GM19043 (cell line): ENCODE data around the gene ANKMY1.
"Not testable (repeated sequence)": the region's sequence is repeated elsewhere in the genome, so short reads cannot be mapped to it uniquely, and the experiment has no call there.

Experiments used
- ATAC-seq: cut with Tn5 transposase; IDR thresholded peaks from one replicate; pipeline ENCODE4 v1.9.1; 2021; ENCODE audit warnings: low read depth; ENCODE audit not compliant: unreplicated experiment

Gene ANKMY1

DNA sequence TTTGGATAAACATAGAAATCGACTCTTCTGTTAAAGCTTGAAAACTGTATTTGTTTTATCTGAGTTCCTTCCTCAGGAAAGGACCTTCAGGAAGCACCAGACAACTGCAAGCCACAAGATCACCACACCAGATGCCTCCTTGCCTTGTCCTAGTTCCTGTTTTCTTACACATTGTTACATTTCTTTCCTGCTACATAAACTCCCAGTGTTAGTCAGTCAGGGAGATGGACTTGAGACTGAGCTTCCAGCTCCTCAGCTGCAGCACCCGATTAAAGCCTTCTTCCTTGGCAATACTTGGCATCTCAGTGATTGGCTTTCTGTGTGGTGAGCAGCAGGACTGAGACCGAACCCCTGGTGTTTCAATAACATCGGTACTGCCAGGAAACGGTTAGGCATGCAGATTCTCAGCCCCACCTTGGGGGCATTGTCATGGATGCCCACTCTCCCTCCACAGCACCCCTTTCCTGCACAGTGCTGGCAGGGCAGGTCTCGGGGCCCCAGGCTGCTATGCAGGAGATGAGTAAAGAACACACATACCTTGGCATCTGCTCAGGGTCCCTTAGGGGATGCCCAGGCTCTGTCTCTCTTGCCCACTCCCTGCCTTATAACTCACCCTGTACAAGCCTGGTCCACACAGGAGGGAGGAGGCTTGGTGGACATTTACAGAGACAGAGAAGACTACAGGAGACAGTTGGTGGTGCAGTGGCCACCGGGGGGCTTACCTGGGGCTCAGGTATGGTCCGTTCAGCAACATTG lies 32.6 kb downstream of the ANKMY1 start:
- no peak for ATAC-seq

DNA sequence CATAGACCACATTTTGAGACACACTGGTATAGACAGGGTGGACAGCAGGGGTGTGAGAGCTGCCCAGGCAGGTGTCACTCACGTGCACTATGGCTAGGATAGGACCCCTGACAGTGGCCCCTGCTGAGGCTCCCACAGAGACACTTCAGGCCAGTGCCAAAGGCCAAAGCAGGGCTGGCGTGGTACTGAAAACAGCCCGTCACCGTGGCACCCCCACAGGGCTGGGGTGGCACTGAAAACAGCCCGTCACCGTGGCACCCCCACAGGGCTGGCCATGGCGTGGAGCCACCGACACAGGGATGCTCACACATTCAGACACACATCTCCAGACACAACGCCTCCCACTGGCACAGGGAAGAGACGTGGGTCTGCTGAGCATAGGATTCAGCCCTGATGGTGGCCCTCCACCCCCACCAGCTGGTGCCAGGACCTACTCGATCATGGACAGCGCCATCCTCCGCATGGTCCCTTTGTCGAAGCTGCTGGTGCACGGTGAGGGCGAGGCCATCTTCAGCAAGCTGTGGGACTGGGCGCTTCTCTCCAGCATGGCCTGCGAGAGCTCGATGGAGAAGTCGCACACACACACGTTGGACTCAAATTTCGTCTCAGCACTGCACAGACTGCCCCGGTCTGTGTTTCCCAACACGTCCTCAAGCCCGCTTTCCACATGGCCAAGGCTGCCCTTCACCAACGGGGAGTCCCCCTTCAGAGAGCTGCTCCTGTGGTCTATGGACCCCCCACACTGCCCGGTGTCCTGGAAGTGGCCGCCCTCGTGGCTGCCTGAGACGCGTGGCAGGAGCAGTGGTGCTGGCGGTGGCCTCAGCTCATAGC lies 34.1 kb downstream of the ANKMY1 start:
- ATAC-seq = no peak

DNA sequence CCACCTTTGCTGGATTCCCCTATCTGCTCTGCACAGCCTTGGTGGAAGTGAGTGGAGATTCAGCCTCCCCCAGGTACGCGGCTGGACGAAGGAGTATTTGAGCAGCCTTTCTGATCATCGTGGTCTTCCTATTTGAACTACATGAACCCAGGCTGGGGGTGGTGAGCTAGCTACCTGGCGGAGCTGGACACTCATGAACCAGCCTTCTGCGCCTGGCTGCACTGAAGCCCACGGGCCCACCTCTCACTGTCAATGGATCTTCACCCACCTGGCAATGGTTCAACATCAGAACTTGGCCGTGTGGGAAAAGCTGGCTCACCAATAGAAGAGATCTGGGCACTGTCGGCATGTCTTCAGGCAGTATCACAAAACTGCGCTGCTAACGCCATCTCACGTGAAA lies 35.4 kb downstream of the ANKMY1 start:
- ATAC-seq = no peak

DNA sequence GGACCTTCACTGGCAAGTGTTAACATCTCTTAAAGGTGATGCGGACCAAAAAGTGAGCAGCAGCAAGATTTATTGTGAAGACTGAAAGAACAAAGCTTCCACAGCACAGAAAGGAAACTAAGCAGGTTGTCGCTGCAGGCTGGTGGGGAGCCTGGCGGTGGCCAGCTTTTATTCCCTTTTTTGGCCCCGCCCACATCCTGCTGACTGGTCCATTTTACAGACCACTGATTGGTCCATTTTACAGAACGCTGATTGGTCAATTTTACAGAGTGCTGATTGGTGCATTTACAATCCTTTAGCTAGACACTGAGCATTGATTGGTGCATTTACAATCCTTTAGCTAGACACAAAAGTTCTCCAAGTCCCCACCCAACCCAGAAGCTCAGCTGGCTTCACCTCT lies 35.9 kb downstream of the ANKMY1 start:
- not testable (repeated sequence) for ATAC-seq

DNA sequence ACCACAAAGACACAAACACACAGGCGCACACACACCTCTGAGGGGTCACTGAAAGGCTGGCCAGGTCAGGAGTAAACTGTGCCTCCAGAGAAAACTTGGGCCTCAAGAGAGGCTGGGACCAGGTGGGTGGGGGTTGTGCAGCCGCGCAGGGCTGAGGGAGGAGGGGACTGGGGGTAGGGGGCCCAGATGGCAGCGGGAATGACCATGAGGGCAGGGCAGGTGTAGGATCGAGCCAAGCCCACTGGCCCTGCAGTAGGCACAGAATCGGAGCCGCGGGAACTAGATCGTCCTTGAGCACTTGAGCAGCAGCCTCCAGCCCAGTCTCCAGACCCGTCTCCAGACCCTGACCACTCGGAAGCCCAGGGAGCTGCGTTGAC lies 36.8 kb downstream of the ANKMY1 start:
- no peak for ATAC-seq

DNA sequence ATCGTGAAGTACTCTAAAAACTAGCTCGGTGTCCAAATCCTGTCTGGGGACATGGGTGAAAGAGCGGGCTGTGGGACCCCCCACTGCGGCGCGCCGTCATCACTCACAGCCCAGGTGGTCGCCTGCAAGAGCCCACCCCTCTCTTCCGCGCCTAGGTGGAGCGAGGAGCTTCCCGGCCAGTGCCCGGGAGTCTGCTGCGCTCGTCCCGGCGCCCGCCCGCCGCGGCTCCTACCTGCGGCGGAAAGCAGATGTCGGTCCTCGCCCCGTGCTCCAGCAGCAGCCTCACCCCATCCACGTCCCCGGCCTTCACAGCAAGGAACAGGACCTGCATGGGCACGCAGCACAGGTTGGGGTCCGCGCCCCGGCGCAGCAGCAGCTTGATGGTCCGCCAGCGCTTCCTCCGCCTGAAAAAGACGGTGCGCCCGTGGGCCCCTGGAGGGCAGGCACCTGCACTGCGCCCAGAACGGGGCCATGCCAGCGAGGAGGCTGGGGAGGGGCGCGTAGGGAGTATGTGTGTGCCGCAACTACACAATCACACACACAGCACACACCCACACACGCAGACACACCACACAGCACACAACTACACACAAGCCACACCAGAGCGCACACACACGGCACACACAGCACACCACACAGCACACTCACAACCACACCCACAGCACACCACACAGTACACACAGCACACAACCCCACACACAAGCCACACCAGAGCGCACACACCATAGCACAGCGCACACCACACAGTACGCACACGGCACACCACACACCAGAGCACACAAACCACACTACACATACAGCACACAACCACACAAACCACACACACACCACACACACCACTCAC lies 37.4 kb downstream of the ANKMY1 start:
- ATAC-seq = no peak

DNA sequence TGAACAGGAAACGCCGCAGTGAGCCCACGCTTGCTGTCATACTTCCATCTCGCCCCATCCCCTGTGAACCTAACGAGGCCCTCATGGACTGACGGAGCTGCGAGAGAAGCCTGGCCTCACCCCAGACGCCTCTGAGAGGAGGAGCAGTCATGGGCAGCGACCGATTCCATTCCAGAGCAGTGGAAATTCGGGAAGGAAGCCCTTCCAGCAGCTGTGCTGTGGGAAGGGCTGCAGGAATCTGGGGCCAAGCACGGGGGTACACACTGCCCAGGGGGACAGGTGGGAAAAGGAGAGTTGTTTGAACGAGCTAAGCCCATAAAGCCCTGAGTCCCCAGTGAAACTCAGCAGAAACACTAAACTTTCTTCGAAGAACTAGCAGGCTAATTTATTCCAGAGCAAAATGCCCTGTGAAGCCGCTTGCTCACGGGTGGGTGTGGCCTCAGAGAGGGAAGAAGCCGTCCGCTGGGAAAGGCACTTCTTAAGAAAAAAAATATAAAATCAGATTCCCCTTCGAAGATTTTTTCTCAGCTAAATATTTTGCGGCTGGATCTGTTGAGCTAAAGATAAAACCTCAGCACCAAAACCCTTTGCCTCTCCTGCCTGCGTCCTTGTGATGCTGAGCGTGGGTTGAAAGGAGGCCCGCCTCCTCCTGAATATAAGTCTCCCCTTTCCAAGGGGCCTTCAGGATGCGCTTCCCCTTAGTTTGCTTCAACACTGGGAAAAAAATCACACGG lies 38.2 kb downstream of the ANKMY1 start:
- no peak for ATAC-seq

DNA sequence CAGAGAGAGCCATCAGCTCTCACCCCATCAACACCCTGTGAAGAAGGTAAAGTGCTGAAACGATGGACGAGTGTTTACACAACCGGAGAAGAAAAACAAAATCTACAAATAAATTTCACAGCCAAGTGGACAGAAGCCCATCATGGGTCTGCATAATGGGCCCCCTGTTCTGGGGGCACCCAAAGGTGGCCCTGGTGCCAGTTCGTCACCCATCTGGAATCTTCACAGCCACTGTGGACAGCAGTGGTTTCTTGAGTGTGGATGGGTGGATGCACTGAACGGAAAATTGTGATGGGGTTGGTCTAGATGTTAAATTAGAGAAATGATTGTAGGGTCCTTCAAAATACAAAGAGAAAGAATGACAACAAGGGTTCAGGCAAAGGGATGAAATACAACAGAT lies 38.8 kb downstream of the ANKMY1 start:
- no peak for ATAC-seq

DNA sequence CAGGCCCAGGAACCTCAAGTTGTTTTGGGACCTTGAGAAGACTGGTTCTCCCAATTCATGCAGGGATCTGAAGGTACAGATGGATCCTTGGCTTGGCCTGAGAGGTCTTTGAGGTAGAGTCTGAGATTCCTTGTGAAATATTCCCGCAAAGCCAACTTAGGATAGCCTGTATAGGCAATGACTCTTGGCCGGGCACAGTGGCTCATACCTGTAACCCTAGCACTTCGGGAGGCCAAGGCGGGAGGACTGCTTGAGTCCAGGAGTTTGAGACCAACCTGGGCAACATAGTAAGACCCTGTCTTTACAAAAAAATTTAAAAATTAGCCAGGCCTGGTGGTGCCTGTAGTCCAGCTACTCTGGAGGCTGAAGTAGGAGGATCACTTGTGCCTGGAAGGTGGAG lies 40.4 kb downstream of the ANKMY1 start:
- no peak for ATAC-seq

DNA sequence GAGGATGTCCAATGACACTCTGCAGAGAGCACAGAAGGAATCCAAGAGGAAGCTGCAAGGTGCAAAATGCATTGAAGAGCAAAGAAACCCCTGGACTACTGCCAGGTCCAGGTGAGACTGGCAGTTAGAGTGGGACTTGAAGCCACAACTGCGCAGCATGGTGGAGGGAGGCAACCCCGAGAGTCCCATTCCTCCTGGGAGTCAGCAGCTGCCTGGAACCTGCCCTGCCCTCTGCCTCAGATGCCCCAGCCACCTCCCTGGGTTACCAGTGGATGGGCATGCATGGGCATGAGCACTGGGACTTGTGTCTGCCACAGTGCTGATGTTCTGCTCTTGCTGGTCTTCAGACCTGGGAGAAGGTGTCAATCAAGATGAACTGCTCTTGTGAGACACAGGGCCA lies 43.2 kb downstream of the ANKMY1 start:
- no peak for ATAC-seq

DNA sequence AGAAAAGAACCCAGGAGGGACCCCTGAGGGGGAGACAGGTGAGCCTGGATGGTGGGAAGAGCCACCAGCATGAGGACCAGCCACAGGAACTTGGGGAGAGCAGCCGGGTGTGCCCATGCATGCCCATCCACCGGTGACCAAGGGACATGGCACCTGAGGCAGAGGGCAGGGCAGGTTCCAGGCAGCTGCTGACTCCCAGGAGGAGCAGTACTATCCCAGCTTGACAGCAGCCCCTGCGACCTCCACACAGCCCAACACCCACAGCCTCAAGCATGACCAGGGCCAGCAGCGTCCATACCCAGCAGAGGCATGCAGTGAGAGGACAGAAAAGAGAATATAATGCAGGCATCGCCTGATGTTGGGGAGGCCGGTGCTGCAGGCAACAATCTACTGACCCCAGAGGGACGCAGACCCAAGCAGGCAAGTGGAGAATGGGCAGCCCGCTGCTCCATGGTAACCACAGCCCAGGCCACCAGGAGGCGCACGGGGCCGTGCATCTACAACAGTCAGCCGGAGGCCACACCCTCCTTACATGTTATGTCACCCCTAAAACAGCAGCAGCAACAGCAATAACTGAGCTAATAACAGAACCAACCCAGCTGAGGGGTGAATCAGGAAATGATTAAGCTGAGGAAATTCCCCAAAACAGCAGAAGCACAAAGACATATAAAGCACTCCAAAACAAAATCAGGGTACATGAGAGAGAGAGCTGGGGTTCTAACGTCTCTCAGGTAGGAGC lies 44.1 kb downstream of the ANKMY1 start:
- peak; percentile 96 for ATAC-seq

DNA sequence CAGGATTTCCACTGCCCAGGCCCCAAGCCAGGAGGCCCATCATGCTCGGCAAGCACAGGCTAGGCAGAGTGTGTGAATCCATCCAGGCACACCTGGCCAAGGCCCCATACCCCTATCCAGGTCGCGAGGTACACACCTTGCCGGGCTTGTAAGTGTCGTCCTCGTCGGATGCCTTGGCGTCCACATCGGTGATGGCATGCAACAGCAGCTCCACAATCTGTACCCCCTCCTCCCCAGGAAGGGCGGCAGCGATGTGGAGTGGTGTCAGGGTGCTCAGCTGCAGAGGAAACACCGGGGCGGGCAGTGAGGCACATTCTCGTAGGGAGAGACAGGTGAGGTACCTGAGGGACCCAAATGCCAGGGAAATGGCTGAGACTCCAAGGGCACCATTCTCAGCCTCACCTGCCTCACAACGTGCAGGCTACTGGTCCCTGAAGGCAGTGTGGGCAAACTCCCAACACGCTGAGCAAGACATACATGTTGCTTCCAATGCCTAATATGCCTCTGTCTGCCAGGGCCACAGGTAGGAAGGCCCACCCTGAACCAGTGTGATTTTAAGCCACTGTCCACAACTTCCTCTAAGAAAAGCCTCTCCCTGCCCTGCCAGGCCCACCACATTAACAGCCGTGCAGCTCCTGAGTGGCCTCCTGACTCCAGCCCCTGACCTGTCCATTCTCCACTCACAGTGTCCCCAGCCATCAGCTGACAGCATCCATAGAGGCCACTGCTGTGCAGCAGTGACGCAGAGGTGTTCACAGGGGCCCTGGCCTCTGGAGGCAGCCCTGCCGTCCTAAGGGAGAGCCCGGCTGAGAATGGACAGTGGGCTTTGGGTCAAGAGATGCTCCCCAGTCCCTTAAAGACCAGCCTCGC lies 44.9 kb downstream of the ANKMY1 start:
- ATAC-seq = no peak

DNA sequence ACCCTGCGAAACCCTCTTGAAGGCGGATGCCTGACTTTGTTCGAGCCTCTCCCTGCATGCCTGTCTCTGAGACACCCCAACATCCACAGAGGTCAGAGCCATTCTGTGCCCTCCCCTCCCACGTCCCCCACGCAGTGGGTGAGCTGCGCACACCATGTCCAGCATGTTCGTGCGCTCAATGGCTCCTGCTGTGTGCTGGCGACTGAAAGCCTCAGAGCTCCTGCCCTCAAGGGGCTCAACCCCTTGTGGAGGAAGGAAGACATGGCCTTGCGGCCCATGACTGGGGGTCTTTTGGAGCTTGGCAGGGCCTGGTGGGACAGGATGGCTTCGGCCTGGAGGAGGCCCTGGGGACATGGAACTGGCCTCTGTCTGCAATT lies 45.7 kb downstream of the ANKMY1 start:
- no peak for ATAC-seq

DNA sequence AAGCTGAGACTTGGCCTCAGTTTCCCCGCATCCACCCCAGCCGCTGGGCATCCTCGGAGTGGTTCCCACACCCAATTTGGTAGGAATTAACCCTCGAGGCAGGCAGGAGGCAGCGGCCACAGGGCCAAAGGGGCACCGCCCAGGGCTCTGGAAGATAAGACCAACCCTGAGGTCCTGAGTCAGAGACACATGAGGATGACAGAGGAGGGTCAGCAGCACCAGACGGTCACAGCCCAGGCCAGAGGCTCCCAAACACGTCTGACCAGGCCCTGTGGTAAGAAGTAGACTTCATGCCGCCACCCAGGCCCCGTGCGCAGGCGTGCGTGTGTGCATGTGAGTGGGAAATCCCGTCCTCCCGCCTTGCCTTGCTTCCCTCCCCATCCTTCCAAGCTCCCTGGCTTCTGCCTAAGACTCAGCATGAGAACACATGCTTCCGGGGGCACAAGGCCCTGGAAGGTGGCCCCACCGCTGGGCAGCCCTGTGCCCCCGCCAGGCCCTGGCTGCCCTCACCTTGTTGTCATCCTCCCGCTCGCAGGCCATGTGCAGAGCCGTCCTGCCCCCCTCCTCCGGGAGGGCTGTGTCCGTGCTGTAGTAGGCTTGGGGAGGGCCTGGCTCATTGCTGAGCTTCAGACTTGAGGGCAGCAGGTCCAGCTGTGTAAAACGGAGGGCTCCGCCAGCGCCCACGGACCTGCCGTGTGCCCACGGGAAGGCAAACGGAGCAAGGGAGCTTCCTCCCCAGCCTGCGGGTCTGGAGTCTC lies 46.3 kb downstream of the ANKMY1 start:
- no peak for ATAC-seq

DNA sequence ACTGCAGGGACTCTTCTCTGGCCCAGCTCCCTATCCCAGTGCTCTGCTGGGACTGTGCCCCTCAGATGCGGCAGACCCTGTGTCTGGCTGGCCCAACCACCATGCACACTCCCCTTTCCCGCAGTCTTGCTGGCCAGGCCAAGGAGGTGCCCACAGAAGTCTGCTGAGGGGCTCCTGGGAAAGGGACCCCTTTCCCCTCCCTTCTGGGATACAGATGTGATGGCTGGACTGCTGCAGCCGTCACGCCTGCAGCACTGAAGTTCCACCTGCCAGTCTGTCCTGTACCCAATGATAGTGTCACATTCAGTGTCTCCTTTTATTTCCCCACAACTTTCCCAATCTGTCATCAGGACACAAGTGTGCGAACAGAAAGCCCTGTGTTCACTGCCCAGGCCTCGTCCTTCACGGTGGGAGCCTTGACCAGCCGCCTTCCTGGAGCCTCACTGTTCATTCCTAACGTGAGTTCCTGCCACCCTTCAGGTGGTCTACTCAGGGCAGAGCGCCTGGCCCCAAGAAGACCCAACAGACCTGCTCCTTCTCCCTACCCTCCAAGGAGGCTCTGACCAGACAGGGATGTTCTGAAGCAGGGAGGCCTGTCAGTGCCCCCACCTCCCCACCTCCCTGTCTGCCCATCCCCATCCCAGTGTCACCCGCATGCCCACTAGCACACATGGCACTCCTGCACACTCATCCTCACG lies 47.1 kb downstream of the ANKMY1 start:
- ATAC-seq = no peak

DNA sequence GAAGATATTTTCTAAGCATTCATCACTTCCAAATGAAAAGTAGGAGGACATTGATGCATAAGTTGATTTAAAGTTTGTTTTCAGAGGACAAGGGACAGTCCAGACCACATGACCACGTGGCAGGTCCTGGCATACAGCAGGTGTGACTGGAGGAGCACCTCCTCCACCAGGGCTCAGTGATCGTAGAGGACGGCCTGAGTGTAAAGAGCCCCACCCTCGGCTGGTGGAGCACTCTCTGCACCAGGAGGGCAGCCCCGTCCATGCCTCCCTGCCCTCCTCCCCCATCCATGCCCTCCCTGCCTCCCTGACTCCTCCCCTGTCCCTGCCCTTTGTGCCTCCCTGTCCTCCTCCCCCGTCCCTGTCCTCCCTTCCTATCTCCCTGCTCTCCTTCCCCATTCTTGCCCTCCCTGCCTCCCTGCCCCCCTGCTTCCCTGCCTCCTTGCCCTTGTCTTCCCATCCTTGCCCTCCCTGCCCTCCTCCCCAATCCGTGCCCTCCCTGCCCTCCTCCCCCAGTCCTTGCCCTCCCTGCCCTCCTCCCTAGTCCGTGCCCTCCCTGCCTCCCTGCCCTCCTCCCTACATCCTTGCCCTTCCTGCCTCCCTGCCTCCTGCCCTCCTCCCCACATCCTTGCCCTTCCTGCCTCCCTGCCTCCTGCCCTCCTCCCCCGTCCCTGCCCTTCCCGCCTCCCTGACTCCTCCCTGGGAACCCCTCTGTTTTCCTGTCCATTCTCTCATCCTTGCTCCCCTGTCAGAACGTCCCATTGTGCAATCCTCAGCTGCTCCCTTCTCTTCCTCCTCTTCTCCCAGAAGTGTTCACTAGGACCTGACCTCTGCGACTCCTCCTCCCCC lies 47.9 kb downstream of the ANKMY1 start:
- no peak for ATAC-seq
